Measurements from ENCODE around the gene NDUFB7.

DNA sequence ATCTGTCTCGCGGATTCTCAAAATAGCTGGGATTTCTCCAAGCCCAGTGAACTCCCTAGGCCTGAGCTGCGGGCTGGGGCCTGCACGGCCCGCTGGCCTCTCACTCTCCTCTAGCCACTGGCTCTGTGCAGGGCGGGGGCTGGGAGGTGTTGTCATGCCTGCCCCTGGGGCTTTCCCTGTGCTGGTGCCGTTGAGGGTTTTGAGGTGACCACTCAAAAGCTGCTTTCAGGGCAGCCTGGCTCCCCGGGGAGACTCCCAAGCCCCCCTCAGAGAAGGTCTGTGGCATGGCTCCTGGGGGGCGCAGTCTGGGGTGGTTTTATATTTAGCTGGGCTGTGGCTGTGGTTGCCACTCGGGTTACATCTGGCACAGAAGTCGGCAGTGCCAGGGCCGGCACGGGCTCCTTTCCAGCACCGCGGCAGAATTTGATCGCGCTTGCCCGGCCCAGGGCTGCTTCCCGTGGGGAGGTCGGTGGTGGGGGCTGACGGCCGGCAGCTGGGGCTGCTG, 10.0 kb downstream of the NDUFB7 start:
- no peak for TF ChIP-seq POLR2A (IDR thresholded peaks at IDR 0.05; ENCODE audit: low read length)
- TF ChIP-seq GATA1 (IDR thresholded peaks at IDR 0.05; ENCODE audit: low read depth, low read length): no peak
